GM19452 (cell line): ENCODE data around the gene SYTL2.
"Not testable (repeated sequence)": the region's sequence is repeated elsewhere in the genome, so short reads cannot be mapped to it uniquely, and the experiment has no call there.

Source experiments
- ATAC-seq: cut with Tn5 transposase; IDR thresholded peaks from one replicate; pipeline ENCODE4 v1.9.1; 2021; ENCODE audit not compliant: unreplicated experiment

The SYTL2 gene

GRCh38 chr11:85663080-85663752, 147.7 kb downstream of the SYTL2 start:
- no peak for ATAC-seq

DNA sequence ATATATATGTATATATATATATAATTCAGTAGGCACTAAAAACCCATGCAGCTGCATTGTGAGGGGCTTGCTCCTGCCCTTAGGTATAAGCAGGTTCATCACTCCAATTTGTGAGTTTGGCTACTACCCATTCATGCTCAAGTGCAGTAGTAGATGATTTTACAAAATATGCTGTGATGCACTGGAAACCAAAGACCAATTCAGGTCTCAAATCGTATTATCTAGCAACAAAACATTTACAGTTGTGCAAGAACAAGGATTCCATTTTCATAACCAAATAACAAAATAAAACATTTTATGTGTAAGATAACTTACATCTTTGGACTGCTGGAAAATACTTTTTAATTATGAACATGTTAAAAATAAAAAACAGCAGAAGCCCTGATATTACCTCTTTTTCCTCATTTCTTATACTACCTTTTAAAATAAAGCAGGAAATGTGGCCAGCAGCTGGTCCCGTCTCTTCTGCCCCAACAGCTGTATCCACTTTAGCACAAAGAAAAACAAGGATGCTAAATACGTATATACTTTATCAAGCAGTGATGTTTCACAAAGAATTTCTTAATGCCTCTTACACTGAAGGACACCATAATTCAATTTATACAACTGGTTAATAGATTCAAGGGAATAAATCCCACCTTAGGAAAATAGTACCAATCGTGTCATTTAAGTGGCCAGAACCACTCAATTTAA, 148.8 kb downstream of the SYTL2 start:
- ATAC-seq: no peak

DNA sequence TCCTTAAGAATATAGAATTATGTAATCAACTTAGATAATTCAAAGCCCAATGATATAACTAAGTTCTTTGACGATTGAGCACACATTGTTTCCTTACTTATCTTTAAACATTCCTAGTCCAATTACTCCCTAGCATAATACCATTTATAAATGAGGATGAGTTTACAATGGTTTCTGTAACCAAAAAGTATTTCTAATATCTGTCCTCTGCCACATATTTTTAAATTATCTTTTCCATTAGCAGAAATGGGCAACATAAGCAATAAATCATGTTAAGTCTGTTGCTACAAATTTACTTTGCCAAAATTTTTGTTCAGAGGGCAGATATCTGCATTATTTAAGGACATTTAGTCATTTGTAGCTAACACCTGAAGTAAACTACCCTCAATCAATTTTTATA, 152.8 kb downstream of the SYTL2 start:
- no peak for ATAC-seq

GRCh38 chr11:85656777-85657176, 154.2 kb downstream of the SYTL2 start:
- ATAC-seq: no peak

GRCh38 chr11:85654343-85654742, 156.6 kb downstream of the SYTL2 start:
- ATAC-seq: not testable (repeated sequence)

GRCh38 chr11:85652786-85653447, 158.0 kb downstream of the SYTL2 start:
- ATAC-seq: no peak

DNA sequence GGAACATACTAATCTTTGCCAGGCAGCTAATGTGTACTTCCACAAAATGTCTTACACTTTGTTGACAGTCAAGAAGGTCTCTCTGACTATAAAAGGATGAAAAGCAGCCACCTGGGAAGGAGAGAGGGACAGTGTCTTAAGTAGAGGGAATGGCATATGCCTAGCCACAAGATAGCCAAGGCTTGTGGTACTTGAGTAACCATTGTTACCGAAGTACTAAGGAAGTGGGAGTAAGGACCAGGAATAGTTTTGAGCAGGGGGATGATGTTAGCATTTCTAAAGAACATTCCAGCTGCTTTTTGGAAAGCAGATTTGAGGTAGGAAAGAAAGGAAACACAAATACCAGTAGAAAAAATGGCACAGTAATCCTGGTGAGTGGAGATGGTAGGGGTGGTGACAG, 159.8 kb downstream of the SYTL2 start:
- no peak for ATAC-seq

DNA sequence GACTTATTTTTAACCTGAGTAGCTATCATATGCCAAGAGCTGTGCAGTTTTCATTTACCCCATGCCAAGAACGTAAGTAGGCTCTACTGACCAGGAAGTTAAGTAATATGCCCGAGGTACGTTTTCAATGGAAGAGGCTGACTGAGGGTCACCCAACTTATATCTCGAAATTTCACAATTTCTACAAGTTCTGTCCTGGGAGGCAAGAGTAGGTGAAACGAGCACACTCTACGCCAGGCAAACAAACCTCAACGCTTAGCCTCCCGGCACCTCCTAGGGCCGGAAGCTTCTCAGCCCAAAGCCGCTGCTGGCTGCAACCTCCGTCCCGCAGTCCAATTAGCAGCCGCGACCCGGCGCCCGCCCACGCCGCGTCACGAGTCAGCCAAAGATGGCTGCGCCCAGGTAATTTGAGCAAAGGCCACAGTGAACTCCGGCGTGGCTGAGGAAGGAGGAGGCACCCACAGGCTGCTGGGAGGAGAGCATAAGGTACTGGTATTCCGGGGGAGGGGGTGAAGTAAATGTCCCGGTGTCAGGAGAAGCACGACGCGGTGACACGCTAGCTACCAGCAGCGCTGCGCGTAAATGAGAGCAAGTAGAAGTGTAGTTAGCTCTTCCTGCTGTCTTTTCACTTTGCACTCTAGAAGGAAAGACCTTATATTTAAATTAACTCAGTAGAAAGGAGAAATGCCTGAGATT, 163.2 kb downstream of the SYTL2 start, which contains the start of gene TMEM126A:
TSS of gene TMEM126A (plus strand) at position 364 of the 696 bp plus-strand sequence. CDS start 2,289 bp downstream, outside the sequence.
- peak; percentile 99 for ATAC-seq

DNA sequence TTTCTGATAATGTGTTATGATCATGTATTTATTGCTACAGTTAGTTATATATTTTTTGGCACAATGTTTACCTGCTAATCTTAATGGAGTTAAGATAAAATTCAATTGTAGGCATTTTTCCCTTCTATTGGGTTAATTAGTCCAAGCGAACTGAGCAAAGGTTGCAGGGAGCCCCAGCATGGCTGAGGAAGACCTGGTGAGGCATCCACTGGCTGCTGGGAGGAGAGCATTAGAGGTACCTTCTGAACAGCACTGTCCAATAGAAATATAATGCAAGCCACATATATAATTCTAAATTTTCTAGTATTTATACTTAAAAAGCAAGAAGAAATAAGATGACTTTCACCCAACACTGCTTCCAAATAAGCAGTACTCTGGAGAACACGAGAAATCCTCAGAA, 163.9 kb downstream of the SYTL2 start:
- no peak for ATAC-seq
